Mesothelial cell of epicardium (in vitro differentiated cells): Measurements from ENCODE around the gene PPP1R2B. TPM values are rescaled to one million over a fixed set of nuclear protein-coding genes. Genes with fewer than 3 reads are reported as not detected.

Source experiments
- DNase-seq, 2 experiments: peaks; one replicate each; pipeline ENCODE4 v3.0.0; 2021; ENCODE audit warnings: low spot score in 2 of 2; ENCODE audit not compliant: unreplicated experiment in 2 of 2
- H3K27ac Mint-ChIP-seq: 2 replicates; pipeline ENCODE4 v1.8.0; 2021; ENCODE audit warnings: mixed read lengths
- H3K27me3 Mint-ChIP-seq: 2 replicates; pipeline ENCODE4 v1.8.0; 2021; ENCODE audit warnings: low read depth, mixed read lengths
- H3K36me3 Mint-ChIP-seq: 2 replicates; pipeline ENCODE4 v1.8.0; 2021; ENCODE audit warnings: mixed read lengths
- H3K4me1 Mint-ChIP-seq: 2 replicates; pipeline ENCODE4 v1.8.0; 2021; ENCODE audit warnings: mixed read lengths
- H3K4me3 Mint-ChIP-seq: 2 replicates; pipeline ENCODE4 v1.8.0; 2021; ENCODE audit warnings: mild to moderate bottlenecking, moderate library complexity, mixed read lengths
- H3K9me3 Mint-ChIP-seq: 2 replicates; pipeline ENCODE4 v1.8.0; 2021; ENCODE audit warnings: mixed read lengths
- CTCF ChIP-seq: fragments of 200-600 bp; sonication (generic); IDR thresholded peaks from one replicate; pipeline ENCODE4 v1.5.0; 2021; ENCODE audit warnings: antibody characterized with exemption; ENCODE audit not compliant: unreplicated experiment
- total RNA-seq: library from RNA; stranded (reverse); gene quantifications from 3 replicates; pipeline ENCODE4 v1.2.1, GENCODE V29; 2021

The PPP1R2B gene
- total RNA-seq, 1 donor from 2014 or later = not detected

GRCh38 chr5:156871212-156871611 lies 21.1 kb downstream of the PPP1R2B start:
- DNase-seq = no peak
- Mint-ChIP-seq H3K36me3 (no peaks in the 10 kb centered on the region), H3K4me3 (no peak overlapping the region), H3K27ac (no peak overlapping the region), H3K27me3 (no peaks in the 10 kb centered on the region), H3K4me1 (peaks cover 2% of the 10 kb centered on the region), H3K9me3 (peaks cover 11% of the 10 kb centered on the region)
- no peak for TF ChIP-seq CTCF

- Mint-ChIP-seq H3K4me3 (no peak overlapping the region), H3K4me1 (no peaks in the 10 kb centered on the region), H3K9me3 (no peaks in the 10 kb centered on the region), H3K27me3 (peaks cover 30% of the 10 kb centered on the region), H3K36me3 (no peaks in the 10 kb centered on the region), H3K27ac (no peak overlapping the region)
- no peak for DNase-seq
- TF ChIP-seq CTCF = no peak
Observed at GRCh38 chr5:156879665-156880285, 29.7 kb downstream of the PPP1R2B start.

- no peak for DNase-seq
- no peaks in the 10 kb centered on the region for H3K36me3 Mint-ChIP-seq
- H3K27me3 Mint-ChIP-seq = peaks cover 29% of the 10 kb centered on the region
- H3K4me1 Mint-ChIP-seq = peaks cover 2% of the 10 kb centered on the region
- no peak for TF ChIP-seq CTCF
- H3K9me3 Mint-ChIP-seq = no peaks in the 10 kb centered on the region
- no peak overlapping the region for H3K27ac Mint-ChIP-seq
- no peak overlapping the region for H3K4me3 Mint-ChIP-seq
Observed at GRCh38 chr5:156883316-156883875, 33.3 kb downstream of the PPP1R2B start.

GRCh38 chr5:156888520-156888919 lies 38.4 kb downstream of the PPP1R2B start:
- Mint-ChIP-seq H3K4me3 (no peak overlapping the region), H3K4me1 (peaks cover 5% of the 10 kb centered on the region), H3K9me3 (no peaks in the 10 kb centered on the region), H3K27ac (no peak overlapping the region), H3K27me3 (peaks cover 22% of the 10 kb centered on the region), H3K36me3 (no peaks in the 10 kb centered on the region)
- DNase-seq = no peak
- TF ChIP-seq CTCF = no peak

GRCh38 chr5:156892223-156892622 lies 42.1 kb downstream of the PPP1R2B start:
- DNase-seq = no peak
- peaks cover 5% of the 10 kb centered on the region for H3K4me1 Mint-ChIP-seq
- H3K9me3 Mint-ChIP-seq = no peaks in the 10 kb centered on the region
- H3K36me3 Mint-ChIP-seq = no peaks in the 10 kb centered on the region
- peaks cover 11% of the 10 kb centered on the region for H3K27me3 Mint-ChIP-seq
- H3K27ac Mint-ChIP-seq = no peak overlapping the region
- H3K4me3 Mint-ChIP-seq = no peak overlapping the region
- no peak for TF ChIP-seq CTCF
